Measurements from ENCODE around the gene RPS21.

DNA sequence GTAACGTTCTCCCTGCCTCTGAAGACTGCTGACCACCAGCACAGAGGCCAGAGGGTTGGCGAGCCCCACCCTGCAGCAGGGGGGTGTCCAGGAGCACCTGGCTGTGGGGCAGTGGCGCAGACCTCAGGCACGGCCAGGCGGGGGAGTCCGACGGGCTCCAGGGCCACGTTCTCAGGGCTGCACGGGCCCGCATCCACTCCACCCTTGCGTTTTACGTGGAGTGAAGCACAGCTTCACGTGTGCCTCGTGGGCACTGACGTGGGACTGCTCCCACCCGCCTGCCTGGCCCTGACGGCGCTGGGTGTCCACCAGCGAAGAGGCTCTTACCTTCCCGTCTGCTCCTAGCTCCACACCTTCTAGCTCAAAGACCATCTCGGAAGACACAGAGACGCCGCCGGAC lies 6.9 kb downstream of the RPS21 start:
- no peak for TF ChIP-seq CTCF (IDR thresholded peaks at IDR 0.05 in 8 of 11, conservative IDR thresholded peaks at IDR 0.05 in 3 of 11)
- no peak for TF ChIP-seq POLR2A (IDR thresholded peaks at IDR 0.05)
- peak in 1 of 3 donors; percentile 15 for TF ChIP-seq POLR2AphosphoS5 (IDR thresholded peaks at IDR 0.05)
